Ramos (cell line): Measurements from ENCODE around the gene CCM2L.

Experiments used
- in situ Hi-C: fragments of 300-500 bp; cut with MboI; formaldehyde crosslinking; loops from one replicate; pipeline ENCODE4 v1.14.3; 2022; ENCODE audit warnings: low sequenced_read_pairs; ENCODE audit not compliant: unreplicated experiment

The CCM2L gene

DNA sequence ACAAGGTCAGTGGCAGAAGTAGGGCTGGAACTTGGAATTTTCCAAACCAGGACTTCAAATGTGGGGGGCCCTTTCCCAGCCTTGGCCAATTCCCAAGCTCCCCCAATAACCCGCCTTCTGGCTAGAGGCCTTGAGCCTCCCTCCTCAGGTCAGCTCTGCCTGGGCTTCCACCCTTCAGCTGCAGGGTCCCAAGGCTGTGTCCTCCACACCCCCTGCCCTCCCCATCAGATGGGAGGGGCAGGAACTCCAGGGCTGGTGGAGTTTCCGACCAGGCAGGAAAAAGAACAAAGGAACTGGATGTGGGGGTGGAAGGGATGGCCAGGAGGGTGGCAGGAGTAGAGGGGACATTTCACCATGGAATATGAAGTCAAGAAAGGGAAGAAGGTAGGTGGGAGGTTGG lies at the start of gene CCM2L:
CCM2L (plus strand) TSS at position 338 of the 400 bp plus-strand sequence; CDS start at position 355, 17 bp downstream.
- in situ Hi-C loops = no loop called here

DNA sequence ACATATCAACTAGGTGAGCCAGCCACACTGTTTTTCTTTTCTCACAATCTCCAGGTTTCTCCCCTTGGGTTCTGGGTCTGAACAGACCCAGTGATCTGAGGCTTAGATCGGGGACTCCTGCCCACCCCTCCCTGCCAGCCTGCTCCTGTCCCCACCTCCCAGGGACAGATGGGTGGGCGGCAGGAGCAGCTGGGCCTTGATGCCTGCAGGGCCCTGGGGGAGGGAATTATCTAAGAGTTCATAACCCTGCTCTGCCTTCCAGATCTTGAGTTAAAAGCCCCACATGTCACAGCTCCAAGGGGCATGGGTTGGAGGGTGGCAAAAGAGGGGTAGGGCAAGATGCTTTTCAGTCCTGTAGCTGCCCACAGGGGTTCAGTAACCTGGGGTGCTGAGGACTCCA lies 47.5 kb upstream of the CCM2L start:
- in situ Hi-C loops = no loop called here

DNA sequence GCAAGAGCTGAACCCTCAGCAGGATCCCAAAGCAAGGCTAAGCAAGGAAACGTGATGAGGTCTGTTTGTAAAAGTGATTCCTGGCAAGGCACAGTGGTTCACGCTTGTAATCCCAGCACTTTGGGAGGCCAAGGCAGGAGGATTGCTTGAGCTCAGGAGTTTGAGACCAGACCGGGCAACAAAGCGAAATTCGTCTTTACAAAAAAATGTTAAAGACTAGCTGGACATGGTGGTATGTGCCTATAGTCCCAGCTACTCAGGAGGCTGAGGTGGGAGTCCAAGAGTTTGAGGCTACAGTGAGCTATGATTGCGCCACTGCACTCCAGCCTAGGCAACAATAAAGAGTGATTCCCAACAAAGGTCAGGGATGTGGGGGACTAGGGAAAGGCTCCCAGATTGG lies 46.3 kb upstream of the CCM2L start:
- in situ Hi-C loops = no loop called here

DNA sequence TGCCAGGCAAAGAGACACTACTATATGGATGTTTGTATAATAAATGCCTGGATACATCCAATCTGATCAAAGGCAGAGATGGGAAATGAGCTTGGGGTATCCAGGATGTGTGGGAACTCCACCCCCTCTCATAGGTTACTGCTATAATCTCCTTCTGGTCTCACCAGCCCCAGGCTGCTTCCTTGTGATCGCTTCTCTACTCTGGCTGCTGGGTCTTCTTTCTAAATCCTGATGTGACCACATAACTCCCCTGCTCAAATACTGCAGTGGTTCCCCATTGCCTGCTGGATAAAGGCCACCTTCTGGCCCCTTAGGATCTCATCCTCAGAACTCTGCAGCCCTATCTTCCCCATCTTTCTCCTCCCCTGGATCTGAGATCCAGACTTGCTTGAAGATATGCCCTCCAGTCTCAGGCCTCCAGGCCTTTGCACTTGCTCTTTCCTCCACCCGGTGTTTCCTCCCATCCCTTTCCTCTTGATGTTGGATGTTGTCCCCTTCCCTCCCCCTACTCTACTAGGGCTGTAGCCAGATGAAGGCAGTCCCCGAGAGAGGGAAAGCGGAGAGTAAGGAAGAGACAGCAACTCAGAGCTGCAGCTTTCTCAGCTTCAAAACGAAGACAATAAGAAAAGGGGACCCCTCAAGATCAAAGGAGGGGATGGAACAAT lies 43.1 kb upstream of the CCM2L start:
- in situ Hi-C loops = no loop called here

DNA sequence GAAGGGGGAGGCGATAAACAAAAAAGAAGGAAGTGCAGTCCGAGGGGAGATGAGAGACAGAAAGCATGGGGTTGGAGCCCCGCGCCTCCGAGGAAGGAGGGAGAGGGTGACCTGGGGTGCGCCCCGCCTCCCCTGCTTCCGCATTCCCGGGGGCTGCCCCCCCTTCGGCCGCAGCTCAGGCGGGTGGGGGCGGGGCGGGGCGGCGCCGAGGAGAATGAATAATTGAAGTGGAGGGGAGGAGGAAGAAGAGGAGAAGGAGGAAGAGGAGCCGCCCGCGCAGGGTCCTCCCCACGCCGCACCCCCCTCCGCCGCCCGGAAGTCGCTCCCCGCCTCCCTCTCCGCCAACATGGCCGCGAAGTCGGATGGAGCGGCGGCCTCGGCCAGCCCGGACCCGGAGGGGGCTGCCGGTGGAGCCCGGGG lies 42.4 kb upstream of the CCM2L start, which contains the start of gene XKR7:
XKR7 (plus strand) TSS at position 322 of the 420 bp plus-strand sequence; CDS start at position 347, 25 bp downstream.
- in situ Hi-C loops = no loop called here

DNA sequence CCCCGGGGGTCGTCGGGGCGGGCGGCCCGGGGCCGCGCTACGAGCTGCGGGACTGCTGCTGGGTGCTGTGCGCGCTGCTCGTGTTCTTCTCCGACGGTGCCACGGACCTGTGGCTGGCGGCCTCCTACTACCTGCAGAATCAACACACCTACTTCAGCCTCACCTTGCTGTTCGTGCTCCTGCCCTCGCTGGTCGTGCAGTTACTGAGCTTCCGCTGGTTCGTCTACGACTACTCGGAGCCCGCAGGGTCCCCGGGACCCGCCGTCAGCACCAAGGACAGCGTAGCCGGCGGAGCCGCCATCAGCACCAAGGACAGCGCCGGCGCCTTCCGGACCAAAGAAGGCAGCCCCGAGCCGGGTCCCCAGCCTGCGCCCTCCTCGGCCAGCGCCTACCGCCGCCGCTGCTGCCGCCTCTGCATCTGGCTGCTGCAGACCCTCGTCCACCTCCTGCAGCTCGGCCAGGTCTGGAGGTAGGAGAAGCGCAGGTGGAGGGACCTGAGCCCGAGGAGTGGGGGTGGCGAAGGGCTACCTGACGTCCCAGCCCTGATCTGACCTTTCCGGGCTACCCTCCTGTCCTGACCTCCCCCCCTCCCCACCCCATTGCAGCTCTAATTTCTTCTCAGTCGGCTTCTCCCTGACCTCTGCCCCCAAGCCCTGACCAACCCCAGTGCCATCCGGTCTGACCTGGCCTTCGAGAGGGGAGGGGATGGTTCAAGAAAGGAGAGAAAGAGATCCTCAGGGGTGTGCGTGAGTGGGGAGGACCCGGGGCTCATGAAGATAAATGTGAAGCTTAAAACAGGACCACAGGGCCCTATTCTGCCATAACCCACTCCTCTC lies 41.7 kb upstream of the CCM2L start:
- in situ Hi-C loops = no loop called here

DNA sequence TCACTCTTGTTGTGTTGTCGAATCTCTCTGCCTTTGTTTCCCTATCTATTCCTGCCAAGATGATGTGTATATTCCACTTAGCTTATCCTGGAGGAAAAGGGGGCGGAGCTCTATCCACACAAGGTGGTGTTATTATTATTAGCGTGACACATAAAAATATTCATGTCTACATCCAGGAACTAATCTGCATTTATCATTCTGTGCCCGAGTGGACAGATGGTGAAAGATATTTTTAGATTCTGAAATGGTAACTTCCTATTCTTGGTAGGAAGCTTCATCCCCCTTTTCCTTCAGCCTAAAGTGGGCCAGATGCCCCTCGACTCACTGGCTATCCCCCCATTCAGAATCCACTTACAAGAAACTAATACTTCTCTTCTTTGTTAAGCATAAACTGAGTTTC lies 40.2 kb upstream of the CCM2L start:
- in situ Hi-C loops = no loop called here

DNA sequence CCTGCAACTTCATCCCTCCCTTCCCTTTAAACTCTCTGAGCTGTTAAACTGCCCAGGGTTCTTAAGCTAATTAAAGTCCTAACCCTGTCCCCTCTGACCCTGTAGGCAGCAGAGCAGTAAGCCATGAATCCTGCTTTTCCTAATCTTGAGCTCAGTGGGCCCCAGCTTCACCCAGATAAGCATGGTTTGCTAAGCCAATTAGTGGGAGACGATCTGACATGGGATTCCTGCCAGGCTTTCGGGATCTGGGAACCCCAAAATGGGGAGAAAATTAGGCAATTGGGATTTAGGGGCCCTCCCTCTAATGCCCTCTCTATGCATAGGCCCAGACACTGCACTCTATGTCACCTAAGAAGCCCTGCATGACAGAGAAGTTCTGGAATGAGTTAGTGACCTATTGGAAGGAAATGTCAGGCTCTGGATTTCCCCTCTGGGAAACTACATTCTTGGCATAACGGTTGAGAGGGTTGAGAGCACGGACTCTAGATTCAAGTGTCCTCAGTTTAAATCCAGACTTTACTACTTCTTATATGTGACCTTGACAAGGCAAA lies 37.7 kb upstream of the CCM2L start:
- in situ Hi-C loops = no loop called here

DNA sequence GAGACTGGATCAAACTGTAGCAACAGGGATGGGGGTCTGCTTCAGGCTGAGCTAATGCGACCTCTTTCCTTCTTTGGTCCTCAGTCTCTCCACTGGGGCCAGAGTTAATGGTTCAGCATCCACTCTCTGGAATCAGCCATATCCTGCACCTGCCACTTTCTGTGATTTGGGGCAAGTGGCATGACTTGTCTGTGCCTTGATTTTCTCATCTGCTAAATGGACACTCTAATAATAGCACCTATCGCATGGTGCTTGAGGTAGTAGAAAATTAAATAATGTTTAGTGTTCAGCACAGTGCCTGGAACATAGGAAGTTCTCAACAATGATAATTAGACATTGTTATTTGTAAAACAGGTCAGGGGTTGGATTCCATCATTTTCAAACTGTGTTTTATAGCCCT lies 35.9 kb upstream of the CCM2L start:
- in situ Hi-C loops = no loop called here

DNA sequence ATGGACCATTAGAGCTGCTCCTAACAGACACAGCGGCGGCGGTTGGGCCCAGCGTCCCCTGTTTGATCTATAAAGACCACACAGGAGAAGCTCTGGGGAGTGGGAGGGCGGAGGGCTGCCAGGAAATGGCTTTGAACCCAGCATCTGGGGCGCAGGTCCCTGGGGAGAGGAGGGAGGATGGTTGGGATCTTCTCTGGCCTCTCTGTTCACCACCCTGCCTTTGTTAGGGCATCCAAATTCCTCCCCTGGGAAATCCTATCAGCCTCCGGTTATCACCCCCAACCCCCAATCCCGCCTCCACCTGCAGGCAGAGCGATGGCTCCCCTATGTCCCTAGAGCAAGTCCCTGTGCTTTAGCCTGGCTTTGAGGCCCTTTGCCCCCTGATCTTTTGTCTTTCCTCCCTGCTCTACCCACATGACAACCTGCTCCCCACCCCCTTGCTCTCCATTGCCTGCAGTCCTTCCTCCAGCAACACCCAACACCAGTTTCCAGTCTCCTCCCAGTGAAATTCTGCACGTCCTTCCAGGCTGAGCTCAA lies 35.2 kb upstream of the CCM2L start:
- in situ Hi-C loops = no loop called here

DNA sequence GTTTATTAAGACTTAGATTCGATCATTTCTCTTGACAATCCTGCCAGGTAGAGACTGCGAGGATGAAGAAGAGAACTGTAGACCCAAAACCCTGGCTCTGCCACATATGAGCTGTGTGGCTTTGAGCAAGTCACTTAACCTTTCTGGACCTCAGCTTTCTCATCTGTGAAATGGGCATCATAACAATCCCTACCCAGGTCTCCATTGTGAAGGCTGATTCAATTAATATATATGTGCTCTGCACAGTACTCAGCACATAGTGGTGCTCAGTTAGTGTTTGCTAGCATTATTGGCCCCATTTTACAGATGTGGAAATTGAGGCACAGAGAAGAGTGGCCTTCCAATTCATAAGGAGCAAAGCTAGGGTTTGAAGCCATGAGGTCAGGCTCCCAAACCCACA lies 34.4 kb upstream of the CCM2L start:
- in situ Hi-C loops = no loop called here

DNA sequence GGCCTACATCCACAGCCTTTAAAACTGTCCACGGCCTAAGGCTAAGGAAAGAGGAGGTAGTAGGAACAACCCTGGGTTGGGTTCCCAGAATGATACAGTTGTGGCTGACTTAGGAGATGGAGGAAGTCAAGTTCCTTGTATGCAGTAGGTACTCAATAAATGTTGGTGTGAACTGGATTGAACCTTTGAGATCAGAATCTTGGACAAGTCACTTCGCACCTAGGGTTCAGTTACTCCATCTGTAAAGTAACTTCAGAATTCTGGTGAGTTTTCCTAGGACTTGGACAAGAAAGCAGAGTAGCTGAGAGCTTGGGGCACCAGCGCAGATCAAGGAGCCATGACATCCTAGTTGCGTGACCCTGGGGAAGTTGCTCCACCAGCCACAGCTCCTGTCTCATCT lies 33.2 kb upstream of the CCM2L start:
- in situ Hi-C loops = no loop called here

DNA sequence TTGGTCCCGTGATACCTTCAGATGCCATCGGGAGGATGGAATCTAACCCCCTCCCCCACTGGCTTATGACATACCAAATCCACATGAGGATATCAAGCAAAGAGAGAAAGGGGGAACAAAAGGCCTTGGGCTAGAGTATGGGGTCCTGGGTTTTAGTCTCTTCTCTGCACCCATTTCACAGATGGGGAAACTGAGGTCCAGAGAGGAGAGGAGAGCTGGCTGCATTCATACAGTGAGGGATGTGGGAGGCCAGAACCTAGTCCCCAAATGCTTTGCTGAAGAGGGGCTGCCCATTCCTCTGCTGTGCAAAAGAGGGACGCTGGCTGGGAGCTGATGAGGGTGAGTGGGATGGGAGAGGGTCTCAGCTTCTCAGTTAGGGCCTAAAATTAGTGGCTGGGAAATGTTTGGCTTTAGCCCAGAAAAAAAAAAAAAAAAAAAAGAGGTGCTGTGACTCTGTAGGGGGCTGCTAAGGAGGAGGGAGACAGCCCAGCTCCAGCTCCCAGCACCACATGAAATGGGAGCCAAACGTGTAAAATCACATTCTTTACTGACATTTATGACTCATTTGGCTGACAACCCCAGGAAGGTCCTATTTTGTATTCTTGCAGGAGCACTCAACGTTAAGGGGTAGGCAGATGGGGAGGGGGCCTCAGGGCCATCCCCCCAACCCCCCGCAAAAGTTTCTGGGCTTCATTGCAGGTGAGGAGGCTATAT lies 30.4 kb upstream of the CCM2L start:
- in situ Hi-C loops = no loop called here

DNA sequence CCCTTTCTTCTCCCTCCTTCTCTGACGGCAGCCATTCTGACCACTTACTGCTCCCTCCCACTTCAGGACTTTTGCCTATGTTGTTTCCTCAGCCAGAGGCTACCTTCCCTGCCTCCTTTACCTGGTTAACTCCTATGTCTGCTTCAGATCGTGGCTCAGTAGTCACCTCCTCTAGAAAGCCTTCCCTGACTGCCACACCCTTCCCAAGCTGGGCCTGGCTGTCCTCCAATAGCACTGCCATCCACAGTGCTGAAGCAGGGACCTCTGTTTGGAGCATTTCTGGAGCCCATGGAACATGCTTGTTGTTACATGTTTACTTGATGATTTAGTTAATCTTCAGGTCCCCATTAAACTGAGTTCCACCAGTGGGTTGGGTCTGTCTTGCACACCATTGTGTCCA lies 28.5 kb upstream of the CCM2L start:
- in situ Hi-C loops = no loop called here

DNA sequence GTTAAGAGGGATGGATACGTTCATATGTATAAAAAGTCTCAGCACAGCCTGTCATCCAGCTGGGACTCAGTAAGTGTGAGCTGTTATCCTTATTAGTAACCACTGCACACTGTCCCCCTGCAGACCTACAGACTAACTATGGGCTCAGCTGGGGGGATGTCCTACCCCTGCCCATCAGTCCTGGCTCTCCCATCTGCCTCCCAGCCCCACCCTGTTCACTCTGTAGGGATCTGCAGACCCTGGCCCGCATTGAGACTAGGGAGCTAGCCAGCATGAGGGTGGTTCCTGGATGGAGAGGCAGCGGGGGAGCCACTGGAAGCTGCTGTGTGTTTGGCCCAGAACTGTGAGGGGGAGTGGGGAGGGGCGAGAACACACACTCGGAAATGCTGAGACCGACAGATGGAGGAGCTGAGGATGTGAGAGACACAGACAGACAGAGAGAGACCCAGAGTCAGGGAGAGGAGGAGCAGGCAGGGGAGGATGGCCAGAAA lies 25.2 kb upstream of the CCM2L start:
- in situ Hi-C loops = no loop called here

DNA sequence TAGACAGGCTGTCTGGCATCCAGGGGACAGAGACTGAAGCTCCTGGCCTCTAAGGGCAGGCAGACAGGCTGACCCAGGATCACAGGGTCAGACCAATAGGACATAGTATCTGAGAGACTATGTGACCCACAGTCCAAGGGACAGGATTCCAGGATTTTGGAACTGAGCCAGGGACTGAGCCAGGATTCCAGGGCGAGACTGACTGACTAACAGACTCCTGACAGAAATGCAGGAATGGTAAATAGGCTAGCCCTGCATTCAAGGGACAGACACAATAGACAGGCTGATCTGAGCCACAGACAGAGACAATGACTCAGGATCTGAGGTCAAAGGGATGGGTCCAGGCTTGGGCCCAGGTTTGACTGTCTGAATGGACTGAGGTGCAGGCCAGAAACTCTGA lies 22.5 kb upstream of the CCM2L start:
- in situ Hi-C loops = no loop called here

DNA sequence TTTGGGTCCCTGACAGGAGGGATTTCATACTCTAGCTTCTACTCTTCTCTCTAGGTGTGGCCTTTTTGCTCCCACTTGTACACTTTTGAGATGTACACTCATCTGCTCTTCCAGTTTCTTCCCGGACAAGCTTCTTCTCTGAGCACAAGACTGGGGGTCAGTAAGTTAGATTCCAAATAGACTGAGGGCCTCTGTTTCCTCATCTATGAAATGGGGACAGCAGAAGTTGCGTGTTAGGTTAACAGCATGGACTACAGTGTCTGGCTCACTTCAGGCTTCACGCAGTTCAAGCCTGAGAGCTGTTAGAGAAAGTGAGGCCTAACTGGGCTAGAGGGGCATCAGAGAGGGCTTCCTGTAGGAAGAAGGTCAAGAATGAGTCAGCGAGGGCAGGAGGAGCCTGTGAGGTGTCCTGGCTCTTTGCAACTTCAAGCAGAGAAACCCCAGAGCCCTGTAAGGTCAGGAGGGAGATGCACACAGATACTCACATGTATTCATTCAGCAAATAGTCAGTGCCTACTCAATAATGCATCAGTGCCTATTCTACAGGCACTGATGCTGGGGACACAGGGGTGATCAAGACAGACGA lies 21.7 kb upstream of the CCM2L start:
- in situ Hi-C loops = no loop called here

DNA sequence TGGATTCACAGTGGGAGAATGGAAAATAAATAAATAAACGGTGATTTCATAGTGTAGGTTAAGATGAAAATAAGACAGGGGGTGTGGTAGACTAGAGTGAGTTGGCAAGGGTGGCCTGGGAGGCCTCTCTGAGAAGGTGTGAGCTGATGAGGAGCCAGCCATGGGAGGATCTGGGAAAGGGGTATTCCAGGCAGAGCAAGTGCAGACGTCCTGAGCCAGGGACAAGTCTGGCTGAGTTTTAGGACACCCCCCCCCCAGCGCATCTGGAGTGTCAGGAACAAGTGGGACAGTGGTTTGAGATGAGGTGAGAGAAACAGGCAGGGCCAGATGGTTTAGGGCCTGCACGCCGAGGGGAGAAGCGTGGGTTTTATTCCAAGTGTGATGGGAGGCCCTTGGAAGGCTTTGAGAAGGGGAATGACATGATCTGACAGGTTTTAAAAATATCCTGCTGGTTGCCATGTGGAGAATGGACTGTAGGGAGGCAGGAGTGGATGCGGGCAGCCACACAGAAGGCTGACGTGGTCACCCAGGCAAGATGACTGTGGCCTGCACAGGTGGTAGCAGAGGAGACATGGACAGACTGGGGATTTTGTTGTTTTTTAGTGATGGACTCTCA lies 21.1 kb upstream of the CCM2L start:
- in situ Hi-C loops = no loop called here

DNA sequence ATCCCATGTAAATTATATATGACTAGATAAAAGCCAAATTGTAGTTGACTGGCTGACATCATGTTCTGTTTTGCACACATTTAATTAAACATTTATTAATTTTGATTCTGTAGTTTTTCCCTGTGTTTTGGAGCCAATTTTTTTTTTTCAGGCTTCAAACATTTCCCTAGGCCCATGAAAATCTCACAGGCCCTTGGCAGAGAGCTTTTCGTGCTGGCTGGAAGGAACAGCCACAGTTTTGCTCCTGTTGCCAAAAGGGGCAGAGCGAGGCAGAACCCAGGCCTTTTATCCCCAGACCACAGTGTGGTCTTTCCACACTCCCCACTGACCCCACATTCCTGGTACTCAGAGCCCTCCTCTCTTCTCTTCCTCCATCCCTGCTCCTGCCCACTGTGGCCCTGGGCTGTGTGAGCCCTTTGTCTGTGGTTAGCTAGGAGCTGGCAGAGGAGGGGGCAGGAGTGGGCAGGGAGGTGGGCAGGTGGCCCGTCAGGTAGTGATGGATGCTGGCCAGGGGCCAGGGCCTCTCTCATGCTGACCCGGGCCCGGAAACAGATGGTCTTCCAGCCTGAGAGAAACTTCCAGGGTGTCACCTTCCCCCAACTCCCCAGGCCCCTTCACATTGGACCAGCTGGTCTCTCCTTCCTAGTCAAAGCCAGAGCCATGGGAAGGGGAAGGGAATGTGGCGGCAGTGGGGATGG lies 19.4 kb upstream of the CCM2L start:
- in situ Hi-C loops = no loop called here
